Mesendoderm (in vitro differentiated cells): ENCODE results near the gene CCDC30.
A peak's percentile ranks its signal among the peaks of the same experiment; 100 is the strongest.

Experiments used
- DNase-seq: peaks from one replicate; pipeline ENCODE4 v3.0.0; 2013
- H2AK5ac ChIP-seq: 2 replicates; pipeline ENCODE4 v1.6.1; 2013; ENCODE audit warnings: low read length, inconsistent platforms
- H2BK120ac ChIP-seq: 2 replicates; pipeline ENCODE4 v1.6.1; 2013; ENCODE audit warnings: low read depth, mild to moderate bottlenecking, low read length, moderate library complexity, mixed read lengths
- H2BK15ac ChIP-seq: replicated peaks from 2 replicates; pipeline ENCODE4 v1.6.1; 2013; ENCODE audit warnings: low read depth, mild to moderate bottlenecking, moderate library complexity
- H2BK5ac ChIP-seq: 2 replicates; pipeline ENCODE4 v1.6.1; 2013; ENCODE audit warnings: low read length, inconsistent platforms
- H3K18ac ChIP-seq: 2 replicates; pipeline ENCODE4 v1.6.1; 2013; ENCODE audit warnings: mild to moderate bottlenecking, low read length, mixed read lengths
- H3K23ac ChIP-seq: one replicate; pipeline ENCODE4 v1.6.1; 2013; ENCODE audit warnings: low read length
- H3K27ac ChIP-seq: 2 replicates; pipeline ENCODE4 v1.5.1; 2013; ENCODE audit warnings: low read depth, mild to moderate bottlenecking, inconsistent platforms, low read length, moderate library complexity
- H3K27me3 ChIP-seq: 2 replicates; pipeline ENCODE4 v1.6.1; 2013; ENCODE audit warnings: low read length, control low read depth, mild to moderate bottlenecking, inconsistent platforms; ENCODE audit not compliant: insufficient read depth, poor library complexity
- H3K36me3 ChIP-seq: 2 replicates; pipeline ENCODE4 v1.6.1; 2013; ENCODE audit warnings: low read length, inconsistent platforms; ENCODE audit not compliant: control insufficient read depth, insufficient read depth
- H3K4ac ChIP-seq: one replicate; pipeline ENCODE4 v1.6.1; 2013; ENCODE audit warnings: low read depth, mild to moderate bottlenecking, low read length, moderate library complexity
- H3K4me1 ChIP-seq: 2 replicates; pipeline ENCODE4 v1.6.1; 2013; ENCODE audit warnings: low read depth, low read length, inconsistent platforms; ENCODE audit not compliant: control insufficient read depth
- H3K4me2 ChIP-seq: 2 replicates; pipeline ENCODE4 v1.6.1; 2013; ENCODE audit warnings: low read length
- H3K4me3 ChIP-seq: 2 replicates; pipeline ENCODE4 v1.5.1; 2013; ENCODE audit warnings: mild to moderate bottlenecking, low read length
- H3K56ac ChIP-seq: one replicate; pipeline ENCODE4 v1.6.1; 2013; ENCODE audit warnings: low read length
- H3K79me1 ChIP-seq: 2 replicates; pipeline ENCODE4 v1.6.1; 2013; ENCODE audit warnings: low read length, inconsistent platforms
- H3K79me2 ChIP-seq: 2 replicates; pipeline ENCODE4 v1.6.1; 2013; ENCODE audit warnings: mild to moderate bottlenecking, low read length; ENCODE audit not compliant: control insufficient read depth, insufficient read depth
- H3K9ac ChIP-seq: 2 replicates; pipeline ENCODE4 v1.6.1; 2013; ENCODE audit warnings: low read length, inconsistent platforms
- H4K5ac ChIP-seq: one replicate; pipeline ENCODE4 v1.6.1; 2013; ENCODE audit warnings: low read length
- H4K8ac ChIP-seq: one replicate; pipeline ENCODE4 v1.6.1; 2013; ENCODE audit warnings: low read depth, mild to moderate bottlenecking, control low read depth, low read length, moderate library complexity
- WGBS: extraction: QIAGEN DNeasy Blood & Tissue Kit; methylation state at CpG from one replicate; pipeline ENCODE4 v1.1.7; 2013; ENCODE audit warnings: low lambda C conversion rate, missing lambda C conversion rate; ENCODE audit not compliant: insufficient coverage; ENCODE audit errors: extremely low coverage; 5-methylcytosine and 5-hydroxymethylcytosine counted together

CCDC30 gene

DNA sequence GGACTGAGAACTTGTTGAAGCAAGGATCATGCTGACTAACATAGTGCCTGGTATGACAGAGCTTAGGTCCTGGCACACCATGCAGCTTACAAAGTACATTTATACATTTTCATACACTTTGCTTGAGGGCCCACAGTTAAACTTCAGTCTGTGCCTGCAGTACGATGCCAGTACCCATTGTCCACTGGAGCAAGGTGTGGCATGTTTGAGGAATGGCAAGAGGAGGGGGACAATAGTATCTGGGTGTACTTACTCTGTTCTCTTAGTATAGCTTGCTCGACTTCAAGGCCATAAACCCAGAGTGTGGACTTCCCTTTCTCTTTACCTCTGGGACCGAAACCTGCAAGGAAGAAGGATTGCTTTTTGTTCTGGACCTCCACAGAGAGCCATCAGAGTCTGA, 212.4 kb downstream of the CCDC30 start:
- H3K4me2 ChIP-seq = no peak overlapping the region
- no peak overlapping the region for H2AK5ac ChIP-seq
- H4K8ac ChIP-seq = no peak overlapping the region
- H3K9ac ChIP-seq = no peak overlapping the region
- H2BK120ac ChIP-seq = no peak overlapping the region
- no peak overlapping the region for H3K56ac ChIP-seq
- H3K4me3 ChIP-seq = no peak overlapping the region
- H4K5ac ChIP-seq = no peak overlapping the region
- DNase-seq = no peak
- H2BK5ac ChIP-seq = no peak overlapping the region
- no CpG with 5 or more reads among the region's 3 CpGs for WGBS
- no peaks in the 10 kb centered on the region for H3K79me2 ChIP-seq
- H3K18ac ChIP-seq = no peak overlapping the region
- H3K27ac ChIP-seq = no peak overlapping the region
- no peak overlapping the region for H2BK15ac ChIP-seq
- H3K4ac ChIP-seq = no peak overlapping the region
- no peaks in the 10 kb centered on the region for H3K27me3 ChIP-seq
- H3K4me1 ChIP-seq = no peaks in the 10 kb centered on the region
- H3K36me3 ChIP-seq = peaks cover 6% of the 10 kb centered on the region
- no peak overlapping the region for H3K23ac ChIP-seq
- H3K79me1 ChIP-seq = no peaks in the 10 kb centered on the region

GRCh38 chr1:42676534-42677087, 213.5 kb downstream of the CCDC30 start:
- Histone ChIP-seq H3K36me3 (peaks cover 6% of the 10 kb centered on the region), H3K27me3 (no peaks in the 10 kb centered on the region), H3K27ac (no peak overlapping the region), H2BK5ac (no peak overlapping the region), H4K5ac (no peak overlapping the region), H3K4ac (no peak overlapping the region), H3K23ac (no peak overlapping the region), H3K4me3 (no peak overlapping the region), H3K79me2 (peaks cover 6% of the 10 kb centered on the region), H3K79me1 (peaks cover 4% of the 10 kb centered on the region), H3K56ac (no peak overlapping the region), H4K8ac (no peak overlapping the region), H3K4me1 (no peaks in the 10 kb centered on the region), H2BK15ac (no peak overlapping the region), H3K9ac (no peak overlapping the region), H3K18ac (no peak overlapping the region), H3K4me2 (no peak overlapping the region), H2BK120ac (no peak overlapping the region), H2AK5ac (no peak overlapping the region)
- DNase-seq = no peak
- no CpG with 5 or more reads among the region's 3 CpGs for WGBS

DNA sequence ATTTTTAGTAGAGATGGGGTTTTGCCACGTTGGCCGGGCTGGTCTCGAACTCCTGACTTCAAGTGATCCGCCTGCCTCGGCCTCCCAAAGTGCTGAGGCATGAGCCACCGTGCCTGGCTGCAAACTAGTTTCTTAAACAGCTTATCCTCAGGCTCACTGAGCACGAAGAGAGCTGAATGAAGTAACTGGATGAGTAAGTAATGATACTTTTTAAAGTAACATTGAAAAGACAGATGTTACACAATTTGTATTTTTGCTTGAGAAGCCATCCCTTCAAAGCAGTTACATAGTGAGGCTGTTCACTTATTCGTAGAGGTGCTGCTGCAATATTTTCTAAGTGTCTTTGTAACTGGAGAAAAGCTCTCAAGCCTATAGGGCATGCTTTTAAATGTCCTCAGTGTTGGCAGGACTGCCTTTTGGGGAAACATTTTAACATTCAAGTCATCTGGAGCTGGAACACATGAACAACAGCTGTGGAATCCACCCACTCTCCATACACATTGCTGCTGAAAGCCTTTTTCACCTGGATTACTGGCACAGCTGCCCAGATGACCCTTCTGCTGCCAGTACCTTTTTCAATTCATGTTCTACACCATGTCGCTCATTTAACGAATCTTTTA, 216.4 kb downstream of the CCDC30 start:
- WGBS = no CpG with 5 or more reads among the region's 10 CpGs

DNA sequence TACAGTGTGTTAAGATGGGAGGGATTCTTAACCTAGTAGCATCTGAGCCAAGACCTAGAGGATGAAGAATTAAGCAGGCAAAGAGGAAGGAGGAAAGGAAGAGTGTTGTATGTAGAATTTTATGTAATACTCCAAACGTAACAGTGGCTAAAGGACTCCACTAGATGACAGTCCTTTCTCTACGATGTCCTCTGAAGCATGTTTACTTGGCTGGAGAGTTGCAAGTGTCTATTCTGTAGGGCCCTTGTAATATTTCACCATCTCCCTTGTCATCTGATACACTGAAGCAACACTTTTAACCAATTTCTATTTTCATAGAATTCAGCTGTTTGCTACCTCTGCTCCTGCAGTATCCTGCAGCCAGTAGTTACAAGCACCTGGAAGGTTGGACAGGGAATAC, 217.0 kb downstream of the CCDC30 start:
- no peak overlapping the region for H3K4me2 ChIP-seq
- DNase-seq = no peak
- H2AK5ac ChIP-seq = no peak overlapping the region
- WGBS = no CpG with 5 or more reads among the region's 2 CpGs
- peaks cover 4% of the 10 kb centered on the region for H3K79me1 ChIP-seq
- H3K56ac ChIP-seq = no peak overlapping the region
- no peak overlapping the region for H2BK5ac ChIP-seq
- peaks cover 5% of the 10 kb centered on the region for H3K4me1 ChIP-seq
- no peak overlapping the region for H4K8ac ChIP-seq
- H3K9ac ChIP-seq = no peak overlapping the region
- H3K4ac ChIP-seq = no peak overlapping the region
- H2BK15ac ChIP-seq = no peak overlapping the region
- no peak overlapping the region for H4K5ac ChIP-seq
- no peak overlapping the region for H3K4me3 ChIP-seq
- H3K18ac ChIP-seq = no peak overlapping the region
- H3K36me3 ChIP-seq = peaks cover 1% of the 10 kb centered on the region
- H3K27ac ChIP-seq = no peak overlapping the region
- H3K23ac ChIP-seq = no peak overlapping the region
- no peaks in the 10 kb centered on the region for H3K27me3 ChIP-seq
- no peak overlapping the region for H2BK120ac ChIP-seq
- H3K79me2 ChIP-seq = peaks cover 31% of the 10 kb centered on the region

More for the DNA sequence above, 216.4 kb downstream of the CCDC30 start:
- Histone ChIP-seq H3K9ac (no peak overlapping the region), H4K8ac (no peak overlapping the region), H2BK15ac (no peak overlapping the region), H3K23ac (no peak overlapping the region), H3K27ac (no peak overlapping the region), H3K27me3 (no peaks in the 10 kb centered on the region), H3K4me2 (no peak overlapping the region), H3K79me1 (peaks cover 4% of the 10 kb centered on the region), H3K36me3 (peaks cover 3% of the 10 kb centered on the region), H3K4me3 (no peak overlapping the region), H3K18ac (no peak overlapping the region), H3K79me2 (peaks cover 25% of the 10 kb centered on the region), H4K5ac (no peak overlapping the region), H2BK120ac (no peak overlapping the region), H2BK5ac (no peak overlapping the region), H3K56ac (no peak overlapping the region), H3K4ac (no peak overlapping the region), H2AK5ac (no peak overlapping the region), H3K4me1 (peaks cover 3% of the 10 kb centered on the region)
- no peak for DNase-seq

GRCh38 chr1:42680921-42681683, 218.0 kb downstream of the CCDC30 start:
- H3K27me3 ChIP-seq = no peaks in the 10 kb centered on the region
- H3K4me2 ChIP-seq = peak overlapping the region; percentile 96
- H2BK15ac ChIP-seq = no peak overlapping the region
- peak overlapping the region; percentile 16 for H3K18ac ChIP-seq
- peak; percentile 44 for DNase-seq
- H3K4ac ChIP-seq = no peak overlapping the region
- H3K79me2 ChIP-seq = peaks cover 42% of the 10 kb centered on the region
- no peaks in the 10 kb centered on the region for H3K36me3 ChIP-seq
- H3K4me3 ChIP-seq = peak overlapping the region; percentile 92
- no CpG with 5 or more reads among the region's 18 CpGs for WGBS
- peaks cover 5% of the 10 kb centered on the region for H3K4me1 ChIP-seq
- H4K8ac ChIP-seq = no peak overlapping the region
- H3K9ac ChIP-seq = peak overlapping the region; percentile 98
- peak overlapping the region; percentile 51 for H2AK5ac ChIP-seq
- H4K5ac ChIP-seq = peak overlapping the region; percentile 82
- H3K23ac ChIP-seq = no peak overlapping the region
- no peak overlapping the region for H3K27ac ChIP-seq
- H2BK5ac ChIP-seq = no peak overlapping the region
- no peak overlapping the region for H2BK120ac ChIP-seq
- H3K79me1 ChIP-seq = peaks cover 4% of the 10 kb centered on the region
- peak overlapping the region; percentile 97 for H3K56ac ChIP-seq
